WTC11 (cell line): ENCODE measurements around the gene MICU2. TPM values are rescaled to one million over a fixed set of nuclear protein-coding genes. Genes with fewer than 3 reads are reported as not detected.

Experiments
- ATAC-seq: fragments of 200-7000 bp; cut with Tn5 transposase; 2 replicates; pipeline ENCODE4 v1.10.0; 2021; ENCODE audit warnings: mild to moderate bottlenecking, moderate library complexity
- CTCF ChIA-PET: fragments of 300-600 bp; sonication (Branson Sonifier 250); formaldehyde crosslinking; loops from one replicate; lab custom pipeline; 2021; ENCODE audit warnings: antibody characterized with exemption; lab: Charles Lee
- POLR2A ChIA-PET: fragments of 350-600 bp; sonication (Branson Sonifier 250); formaldehyde crosslinking; loops from one replicate; lab custom pipeline; 2021; ENCODE audit warnings: antibody characterized with exemption; lab: Charles Lee
- DNase-seq: peaks from one replicate; pipeline ENCODE4 v3.0.0; 2021; ENCODE audit warnings: low spot score
- H3K27ac Mint-ChIP-seq: 2 replicates; pipeline ENCODE4 v1.8.0; 2021; ENCODE audit warnings: mixed read lengths
- H3K27me3 Mint-ChIP-seq: 2 replicates; pipeline ENCODE4 v1.8.0; 2021; ENCODE audit warnings: low read depth, mild to moderate bottlenecking, moderate library complexity, mixed read lengths
- H3K36me3 Mint-ChIP-seq: 2 replicates; pipeline ENCODE4 v1.8.0; 2021; ENCODE audit warnings: mixed read lengths
- H3K4me1 Mint-ChIP-seq: 2 replicates; pipeline ENCODE4 v1.8.0; 2022; ENCODE audit warnings: mixed read lengths
- H3K4me3 Mint-ChIP-seq: 2 replicates; pipeline ENCODE4 v1.8.0; 2021; ENCODE audit warnings: mild to moderate bottlenecking, moderate library complexity, mixed read lengths
- H3K9me3 Mint-ChIP-seq: 2 replicates; pipeline ENCODE4 v1.8.0; 2021; ENCODE audit warnings: mixed read lengths
- ATF2 ChIP-seq: sonication (generic); formaldehyde crosslinking; IDR thresholded peaks from 2 replicates; pipeline ENCODE4 v1.8.1; 2022; ENCODE audit warnings: low read depth, missing genetic modification reagents, borderline replicate concordance
- CREB1 ChIP-seq: sonication (generic); formaldehyde crosslinking; IDR thresholded peaks from 2 replicates; pipeline ENCODE4 v1.8.0; 2023; ENCODE audit warnings: mild to moderate bottlenecking, missing genetic modification reagents
- FOXP1 ChIP-seq: sonication (generic); formaldehyde crosslinking; IDR thresholded peaks from 2 replicates; pipeline ENCODE4 v1.8.0; 2022; ENCODE audit warnings: missing genetic modification reagents, mild to moderate bottlenecking, moderate library complexity, borderline replicate concordance
- FOXP4 ChIP-seq: sonication (generic); formaldehyde crosslinking; IDR thresholded peaks from 2 replicates; pipeline ENCODE4 v1.8.0; 2022; ENCODE audit warnings: mild to moderate bottlenecking, missing genetic modification reagents
- GTF2I ChIP-seq: fragments of 250-450 bp; sonication (Bioruptor Pico); conservative IDR thresholded peaks from 2 replicates; pipeline ENCODE4 v1.4.0; 2021; ENCODE audit warnings: mild to moderate bottlenecking
- IRF1 ChIP-seq: sonication (generic); formaldehyde crosslinking; IDR thresholded peaks from 2 replicates; pipeline ENCODE4 v1.8.0; 2023; ENCODE audit warnings: missing genetic modification reagents
- MAX ChIP-seq: sonication (generic); formaldehyde crosslinking; IDR thresholded peaks from 2 replicates; pipeline ENCODE4 v1.8.0; 2022; ENCODE audit warnings: mild to moderate bottlenecking, missing genetic modification reagents
- OVOL2 ChIP-seq: fragments of 250-450 bp; sonication (Bioruptor Pico); IDR thresholded peaks from 2 replicates; pipeline ENCODE4 v1.9.0; 2021; ENCODE audit warnings: mild to moderate bottlenecking, borderline replicate concordance
- RORB ChIP-seq: fragments of 250-450 bp; sonication (Bioruptor Pico); IDR thresholded peaks from 2 replicates; pipeline ENCODE4 v1.9.0; 2021; ENCODE audit warnings: mild to moderate bottlenecking
- STAT6 ChIP-seq: sonication (generic); formaldehyde crosslinking; conservative IDR thresholded peaks from 2 replicates; pipeline ENCODE4 v1.8.1; 2023; ENCODE audit warnings: mild to moderate bottlenecking, low read depth, missing genetic modification reagents, moderate library complexity
- ZNF416 ChIP-seq: fragments of 250-450 bp; sonication (Bioruptor Pico); IDR thresholded peaks from 2 replicates; pipeline ENCODE4 v1.9.0; 2021; ENCODE audit warnings: mild to moderate bottlenecking, inconsistent platforms
- total RNA-seq: library from RNA; stranded (reverse); gene quantifications from 3 replicates; pipeline ENCODE4 v1.2.3, GENCODE V29; 2021
- TF ChIP-seq, protein P1 (sequence below): sonication (generic); formaldehyde crosslinking; IDR thresholded peaks from 2 replicates; pipeline ENCODE4 v1.8.0; 2022; ENCODE audit warnings: mild to moderate bottlenecking, missing genetic modification reagents
- TF ChIP-seq, protein P2 (sequence below): sonication (generic); formaldehyde crosslinking; conservative IDR thresholded peaks from 2 replicates; pipeline ENCODE4 v1.8.1; 2022; ENCODE audit warnings: mild to moderate bottlenecking, missing genetic modification reagents

The MICU2 gene
- total RNA-seq, 1 experiment from 2014 or later, result 33.8 TPM

DNA sequence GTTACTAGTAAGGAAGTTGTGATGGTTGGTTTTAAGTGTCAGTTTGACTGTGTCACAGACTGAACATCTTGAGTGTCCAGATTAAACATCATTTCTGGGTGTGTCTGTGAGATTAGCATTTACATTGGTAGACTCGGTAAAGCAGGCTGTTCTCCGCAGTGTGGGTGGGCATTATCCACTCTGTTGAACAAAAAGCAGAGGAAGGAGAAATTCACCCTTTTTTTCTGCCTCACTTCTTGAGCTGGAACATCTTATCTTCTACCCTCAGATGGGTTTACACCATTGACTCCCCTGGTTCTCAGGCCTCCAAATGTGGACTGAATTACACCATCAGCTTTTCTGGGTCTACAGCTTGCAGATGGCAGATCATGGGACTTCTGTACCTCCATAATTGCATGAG, 81.1 kb downstream of the MICU2 start:
- CTCF ChIA-PET, result interaction anchor here (1.4 kb wide), 1 partner anchor 35 kb away, joined by 3 read pairs; no protein-coding TSS in a partner anchor
- H3K4me1 Mint-ChIP-seq, result peaks cover 5% of the 10 kb centered on the region; the same call in 1 of the 2 replicates

More for the DNA sequence above, 81.1 kb downstream of the MICU2 start:
- Mint-ChIP-seq H3K27me3 (no peaks in the 10 kb centered on the region), H3K9me3 (no peaks in the 10 kb centered on the region), H3K36me3 (peaks cover 7% of the 10 kb centered on the region), H3K4me3 (no peak overlapping the region), H3K27ac (no peak overlapping the region)
- POLR2A ChIA-PET, result no interaction called here
- TF ChIP-seq ATF2 (CRISPR knock-in tag) (no peak), CREB1 (CRISPR knock-in tag) (no peak), OVOL2 (CRISPR knock-in tag) (no peak), FOXP1 (CRISPR knock-in tag) (no peak), MAX (no peak), STAT6 (CRISPR knock-in tag) (no peak), GTF2I (no peak), ZNF416 (no peak), RORB (CRISPR knock-in tag) (no peak), FOXP4 (no peak), IRF1 (no peak)
- TF ChIP-seq, protein P1, sequence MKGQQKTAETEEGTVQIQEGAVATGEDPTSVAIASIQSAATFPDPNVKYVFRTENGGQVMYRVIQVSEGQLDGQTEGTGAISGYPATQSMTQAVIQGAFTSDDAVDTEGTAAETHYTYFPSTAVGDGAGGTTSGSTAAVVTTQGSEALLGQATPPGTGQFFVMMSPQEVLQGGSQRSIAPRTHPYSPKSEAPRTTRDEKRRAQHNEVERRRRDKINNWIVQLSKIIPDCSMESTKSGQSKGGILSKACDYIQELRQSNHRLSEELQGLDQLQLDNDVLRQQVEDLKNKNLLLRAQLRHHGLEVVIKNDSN (CRISPR knock-in tag), result no peak
- TF ChIP-seq, protein P2, sequence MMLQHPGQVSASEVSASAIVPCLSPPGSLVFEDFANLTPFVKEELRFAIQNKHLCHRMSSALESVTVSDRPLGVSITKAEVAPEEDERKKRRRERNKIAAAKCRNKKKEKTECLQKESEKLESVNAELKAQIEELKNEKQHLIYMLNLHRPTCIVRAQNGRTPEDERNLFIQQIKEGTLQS (CRISPR knock-in tag), result no peak
- ATAC-seq (no peak), DNase-seq (no peak)
